ENCODE measurements around the gene CHCHD1. TPM values are rescaled to one million over a fixed set of nuclear protein-coding genes. Genes with fewer than 3 reads are reported as not detected.
A peak's percentile ranks its signal among the peaks of the same experiment; 100 is the strongest.

The CHCHD1 gene
- total RNA-seq, 1 donor from 2014 or later = 23.1 TPM

DNA sequence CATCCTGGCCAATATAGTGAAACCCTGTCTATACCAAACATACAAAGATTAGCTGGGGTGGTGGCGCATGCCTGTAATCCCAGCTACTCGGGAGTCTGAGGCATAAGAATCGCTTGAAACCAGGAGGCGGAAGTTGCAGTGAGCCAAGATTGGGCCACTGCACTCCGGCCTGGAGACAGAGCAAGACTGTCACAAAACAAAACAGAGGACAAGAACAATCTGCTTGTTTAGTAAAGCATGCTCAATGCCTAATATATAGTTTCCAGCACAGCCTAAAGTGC, 39.5 kb upstream of the CHCHD1 start:
- H3K4me3 Mint-ChIP-seq = peak overlapping the region; percentile 94
- H3K36me3 Mint-ChIP-seq = peaks cover 3% of the 10 kb centered on the region
- peaks cover 26% of the 10 kb centered on the region for H3K4me1 Mint-ChIP-seq
- no peaks in the 10 kb centered on the region for H3K9me3 Mint-ChIP-seq
- TF ChIP-seq, protein P1, sequence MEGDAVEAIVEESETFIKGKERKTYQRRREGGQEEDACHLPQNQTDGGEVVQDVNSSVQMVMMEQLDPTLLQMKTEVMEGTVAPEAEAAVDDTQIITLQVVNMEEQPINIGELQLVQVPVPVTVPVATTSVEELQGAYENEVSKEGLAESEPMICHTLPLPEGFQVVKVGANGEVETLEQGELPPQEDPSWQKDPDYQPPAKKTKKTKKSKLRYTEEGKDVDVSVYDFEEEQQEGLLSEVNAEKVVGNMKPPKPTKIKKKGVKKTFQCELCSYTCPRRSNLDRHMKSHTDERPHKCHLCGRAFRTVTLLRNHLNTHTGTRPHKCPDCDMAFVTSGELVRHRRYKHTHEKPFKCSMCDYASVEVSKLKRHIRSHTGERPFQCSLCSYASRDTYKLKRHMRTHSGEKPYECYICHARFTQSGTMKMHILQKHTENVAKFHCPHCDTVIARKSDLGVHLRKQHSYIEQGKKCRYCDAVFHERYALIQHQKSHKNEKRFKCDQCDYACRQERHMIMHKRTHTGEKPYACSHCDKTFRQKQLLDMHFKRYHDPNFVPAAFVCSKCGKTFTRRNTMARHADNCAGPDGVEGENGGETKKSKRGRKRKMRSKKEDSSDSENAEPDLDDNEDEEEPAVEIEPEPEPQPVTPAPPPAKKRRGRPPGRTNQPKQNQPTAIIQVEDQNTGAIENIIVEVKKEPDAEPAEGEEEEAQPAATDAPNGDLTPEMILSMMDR (IDR thresholded peaks at IDR 0.05; ENCODE audit: unreplicated experiment) = no peak
- no peak for DNase-seq (ENCODE audit: low spot score in 2 of 2, unreplicated experiment in 2 of 2)
- H3K27ac Mint-ChIP-seq = peak overlapping the region; percentile 99
- no peaks in the 10 kb centered on the region for H3K27me3 Mint-ChIP-seq (ENCODE audit: low read depth)

DNA sequence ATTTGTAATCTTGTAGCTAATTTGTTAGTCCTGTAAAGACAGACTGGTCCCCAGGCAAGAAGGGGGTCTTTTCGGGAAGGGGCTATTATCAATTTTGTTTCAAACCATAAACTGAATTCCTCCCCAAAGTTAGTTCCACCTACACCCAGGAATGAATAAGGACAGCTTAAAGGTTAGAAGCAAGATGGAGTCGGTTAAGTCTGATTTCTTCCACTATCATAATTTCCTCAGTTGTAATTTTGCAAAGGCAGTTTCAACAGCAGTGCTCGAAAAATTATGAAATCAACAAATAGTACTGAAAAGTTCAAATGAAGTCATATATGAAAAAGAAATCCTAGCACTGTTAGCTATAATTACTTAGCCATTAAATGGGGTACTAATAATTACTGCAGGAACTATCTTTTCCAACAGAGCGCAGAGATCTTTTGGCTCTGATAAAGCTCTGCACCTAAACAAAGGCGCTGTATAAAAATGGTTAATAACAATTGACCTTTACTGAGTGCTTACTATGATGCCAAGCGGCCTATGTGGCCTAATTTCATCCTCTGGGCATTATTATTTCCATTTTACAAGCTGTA, 38.4 kb upstream of the CHCHD1 start:
- no peaks in the 10 kb centered on the region for H3K9me3 Mint-ChIP-seq
- H3K27me3 Mint-ChIP-seq (ENCODE audit: low read depth) = no peaks in the 10 kb centered on the region
- peak overlapping the region; percentile 94 for H3K4me3 Mint-ChIP-seq
- no peak for DNase-seq (ENCODE audit: low spot score in 2 of 2, unreplicated experiment in 2 of 2)
- TF ChIP-seq, protein P1 (IDR thresholded peaks at IDR 0.05; ENCODE audit: unreplicated experiment) = no peak
- H3K4me1 Mint-ChIP-seq = peaks cover 26% of the 10 kb centered on the region
- H3K36me3 Mint-ChIP-seq = no peaks in the 10 kb centered on the region
- peak overlapping the region; percentile 99 for H3K27ac Mint-ChIP-seq

DNA sequence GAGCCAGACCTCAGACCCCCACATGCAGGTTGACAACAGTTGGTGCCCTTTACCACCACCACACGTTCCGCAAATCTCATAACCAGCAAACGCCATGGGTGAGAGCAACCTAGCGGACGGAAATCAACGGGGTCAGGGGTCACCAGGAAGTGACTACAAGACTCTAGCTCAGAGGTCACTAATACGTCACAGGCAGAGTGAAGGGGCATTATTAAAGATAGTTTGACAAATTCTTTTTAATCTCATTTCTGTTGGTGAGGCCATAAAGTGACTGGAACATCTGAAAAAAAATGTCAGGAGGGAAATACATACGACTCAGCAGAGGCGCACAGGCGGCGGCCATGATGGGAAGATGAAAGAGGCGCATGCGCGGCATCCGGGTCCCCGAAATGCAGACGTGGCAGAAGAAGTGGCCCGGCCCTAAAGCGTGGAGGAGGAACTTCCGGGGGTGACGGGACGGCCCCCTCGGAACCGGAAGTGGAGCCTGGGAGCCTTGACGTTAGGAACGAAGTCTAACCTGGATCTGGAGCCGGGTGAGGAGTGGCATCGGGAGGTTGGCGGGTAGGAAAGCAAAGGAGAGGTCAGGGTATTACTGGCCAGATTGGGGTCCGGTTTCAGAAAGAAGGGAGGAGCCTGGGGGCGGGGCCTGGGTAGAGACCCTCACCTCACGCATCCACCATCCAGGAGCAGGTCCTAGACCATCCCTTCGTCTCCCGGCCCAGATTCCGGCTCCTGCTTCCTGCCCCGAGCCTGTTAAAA, 37.8 kb upstream of the CHCHD1 start, which contains the start of gene SEC24C:
SEC24C (plus strand) TSS at position 468 of the 759 bp plus-strand sequence. CDS start 2,461 bp downstream, outside the sequence.
- Mint-ChIP-seq H3K36me3 (peaks cover 2% of the 10 kb centered on the region), H3K4me1 (peaks cover 28% of the 10 kb centered on the region), H3K4me3 (peak within 1 kb of the TSS; percentile 94), H3K27me3 (ENCODE audit: low read depth) (no peaks in the 10 kb centered on the region), H3K27ac (peak within 1 kb of the TSS; percentile 99), H3K9me3 (no peaks in the 10 kb centered on the region)
- TF ChIP-seq, protein P1 (IDR thresholded peaks at IDR 0.05; ENCODE audit: unreplicated experiment) = no peak
- DNase-seq (ENCODE audit: low spot score in 2 of 2, unreplicated experiment in 2 of 2) = peak; percentile 84 to 93

DNA sequence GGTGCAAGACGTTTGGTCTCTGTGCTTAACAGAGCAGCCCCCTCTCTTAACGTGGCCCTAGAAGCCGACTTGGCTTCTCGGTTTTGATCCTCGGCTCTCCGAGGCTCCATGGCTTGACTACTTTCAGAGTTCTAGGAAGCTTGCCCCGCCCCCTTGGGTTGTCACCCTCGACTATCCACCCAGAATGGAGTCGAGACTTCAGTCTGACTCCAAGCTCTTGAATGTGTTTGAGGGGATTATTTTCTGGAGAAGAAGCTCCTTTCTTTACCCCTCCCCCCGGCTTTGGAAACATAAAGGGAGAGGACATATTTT, 37.2 kb upstream of the CHCHD1 start:
- Mint-ChIP-seq H3K36me3 (peaks cover 5% of the 10 kb centered on the region), H3K27me3 (ENCODE audit: low read depth) (no peaks in the 10 kb centered on the region), H3K9me3 (no peaks in the 10 kb centered on the region), H3K27ac (peak overlapping the region; percentile 99), H3K4me3 (peak overlapping the region; percentile 94), H3K4me1 (peaks cover 30% of the 10 kb centered on the region)
- TF ChIP-seq, protein P1 (IDR thresholded peaks at IDR 0.05; ENCODE audit: unreplicated experiment) = no peak
- peak in 1 of 2 experiments; percentile 72 for DNase-seq (ENCODE audit: low spot score in 2 of 2, unreplicated experiment in 2 of 2)

DNA sequence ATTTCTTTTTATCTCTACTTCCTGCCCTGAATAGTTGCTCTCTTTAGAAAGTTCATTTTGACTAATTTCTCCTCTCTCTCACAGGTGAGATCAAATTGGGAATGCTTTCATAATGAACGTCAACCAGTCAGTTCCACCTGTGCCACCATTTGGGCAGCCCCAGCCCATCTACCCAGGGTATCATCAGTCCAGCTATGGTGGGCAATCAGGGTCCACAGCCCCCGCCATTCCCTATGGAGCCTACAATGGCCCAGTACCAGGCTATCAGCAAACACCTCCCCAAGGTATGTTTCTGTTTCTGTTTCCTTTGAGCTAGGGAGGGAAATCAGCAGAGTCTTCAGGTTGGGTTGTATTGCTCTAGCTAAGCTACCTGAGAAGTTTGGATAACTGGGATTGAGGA, 35.1 kb upstream of the CHCHD1 start:
- DNase-seq (ENCODE audit: low spot score in 2 of 2, unreplicated experiment in 2 of 2) = no peak

More for the DNA sequence above, 35.1 kb upstream of the CHCHD1 start:
- TF ChIP-seq, protein P1 (IDR thresholded peaks at IDR 0.05; ENCODE audit: unreplicated experiment) = no peak
- no peaks in the 10 kb centered on the region for H3K27me3 Mint-ChIP-seq (ENCODE audit: low read depth)
- H3K4me1 Mint-ChIP-seq = peaks cover 30% of the 10 kb centered on the region
- peaks cover 16% of the 10 kb centered on the region for H3K36me3 Mint-ChIP-seq
- no peaks in the 10 kb centered on the region for H3K9me3 Mint-ChIP-seq
- H3K27ac Mint-ChIP-seq = no peak overlapping the region
- H3K4me3 Mint-ChIP-seq = no peak overlapping the region
